ENCODE results near the gene NTM. TPM values are rescaled to one million over a fixed set of nuclear protein-coding genes. Genes with fewer than 3 reads are reported as not detected.

The NTM gene
- total RNA-seq, 1 donor from 2014 or later = not detected

DNA sequence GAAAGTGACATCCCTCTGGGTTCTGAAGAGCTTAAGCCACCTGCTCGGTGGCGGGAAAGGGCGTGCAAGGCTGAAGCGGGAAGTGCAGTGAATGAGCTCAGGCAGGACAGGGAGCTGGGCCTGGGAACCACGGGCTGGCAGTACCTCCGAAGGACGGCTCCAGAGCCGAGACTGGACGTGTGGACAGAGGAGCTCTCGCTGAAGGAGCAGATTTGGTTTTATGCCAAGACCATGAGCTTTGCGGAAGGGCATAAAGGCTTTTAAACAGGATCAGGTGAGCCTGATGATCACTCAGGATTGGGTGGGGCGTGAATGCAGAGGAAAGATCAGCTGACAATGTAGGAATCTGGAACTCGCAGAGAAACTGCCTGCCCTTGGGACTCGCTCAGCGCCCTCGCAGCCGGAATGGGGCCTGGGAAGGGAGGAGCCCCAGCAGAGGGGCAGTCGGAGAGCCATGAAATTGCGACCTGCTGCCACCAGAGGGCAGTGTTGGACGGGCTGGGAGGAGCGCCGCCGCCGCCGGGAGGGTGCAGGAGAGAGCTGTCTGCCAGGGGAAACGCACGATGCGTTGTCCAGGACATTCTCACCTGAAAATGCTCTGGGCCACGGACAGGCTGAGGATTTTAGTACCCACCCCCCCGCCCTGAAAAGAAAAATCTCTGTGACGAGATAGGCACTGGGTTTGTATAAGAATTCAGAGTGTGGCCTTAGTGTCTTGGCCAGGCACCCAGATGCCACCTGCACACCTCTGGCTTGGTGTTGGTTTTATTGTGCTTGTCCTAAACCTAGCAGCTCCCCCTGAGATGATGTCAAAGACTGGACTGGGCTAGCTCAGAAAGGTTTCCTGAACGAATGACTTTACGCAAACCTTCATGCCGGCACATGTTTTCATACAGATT is 324.4 kb downstream of the NTM start:
- DNase-seq (ENCODE audit: low spot score) (peak; percentile 86), ATAC-seq (peak; percentile 99)

DNA sequence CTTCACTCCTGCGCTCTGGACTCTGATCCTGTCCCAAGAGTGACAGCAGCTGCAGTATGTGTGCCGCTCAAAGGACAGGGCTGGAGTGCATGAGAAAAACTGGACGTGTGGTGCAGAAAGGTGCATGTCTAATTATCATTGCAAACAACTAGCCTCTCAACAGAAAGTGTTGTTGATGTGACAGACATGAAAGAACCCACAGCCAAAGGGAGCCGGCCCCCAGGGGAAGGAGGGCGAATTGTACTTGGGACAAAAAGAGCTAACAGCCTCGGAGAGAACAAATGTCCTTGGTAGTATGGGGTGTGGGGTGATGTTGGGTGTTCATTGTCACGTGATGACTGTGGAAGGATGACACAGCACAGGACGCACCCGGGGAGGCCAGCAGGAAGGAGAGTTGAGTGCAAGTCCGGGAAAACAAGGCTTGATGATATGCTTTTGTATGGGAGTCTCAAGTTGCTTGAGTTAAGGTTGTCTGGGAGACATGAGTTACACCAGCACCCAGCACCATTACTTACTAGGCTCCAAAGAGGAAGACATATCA is 325.5 kb downstream of the NTM start:
- ATAC-seq = peak; percentile 48
- DNase-seq (ENCODE audit: low spot score) = no peak

DNA sequence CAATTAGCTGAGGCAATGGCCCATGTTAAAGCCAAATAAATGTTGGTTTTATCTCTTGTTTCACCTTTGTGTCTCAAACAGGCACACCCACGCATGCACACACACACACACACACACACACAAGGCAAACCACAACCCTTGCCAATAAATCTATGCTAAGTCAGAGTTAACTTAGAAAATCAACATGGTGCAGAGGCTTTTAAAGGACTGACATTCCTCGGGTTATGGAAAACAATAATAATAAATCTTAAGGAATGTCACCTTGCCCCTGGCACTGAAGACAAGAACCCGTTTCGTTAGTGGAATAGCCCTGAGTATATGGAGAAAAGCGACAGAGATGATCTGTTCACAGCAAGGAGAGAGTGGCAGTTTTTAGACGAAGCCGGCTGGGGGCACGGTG is 326.3 kb downstream of the NTM start:
- ATAC-seq (no peak), DNase-seq (ENCODE audit: low spot score) (no peak)

DNA sequence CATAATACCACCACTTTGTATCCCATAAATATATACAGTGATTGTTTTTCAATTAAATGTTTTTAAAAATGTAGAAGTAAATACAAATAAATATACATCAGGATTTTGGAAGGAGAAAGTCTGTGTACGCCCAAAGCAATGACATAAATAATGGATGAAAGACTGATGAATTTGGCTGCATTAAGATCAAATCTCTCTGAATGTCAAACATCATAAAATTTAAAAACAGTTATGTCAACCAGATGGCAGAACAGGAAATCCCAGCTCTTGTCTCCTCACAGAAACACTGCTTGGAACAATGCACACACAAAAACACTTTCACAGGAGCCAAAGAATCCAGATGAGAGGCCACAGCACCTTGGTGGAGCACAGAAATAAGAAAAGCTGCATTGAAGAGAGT is 332.9 kb downstream of the NTM start:
- DNase-seq (ENCODE audit: low spot score) (no peak), ATAC-seq (no peak)

DNA sequence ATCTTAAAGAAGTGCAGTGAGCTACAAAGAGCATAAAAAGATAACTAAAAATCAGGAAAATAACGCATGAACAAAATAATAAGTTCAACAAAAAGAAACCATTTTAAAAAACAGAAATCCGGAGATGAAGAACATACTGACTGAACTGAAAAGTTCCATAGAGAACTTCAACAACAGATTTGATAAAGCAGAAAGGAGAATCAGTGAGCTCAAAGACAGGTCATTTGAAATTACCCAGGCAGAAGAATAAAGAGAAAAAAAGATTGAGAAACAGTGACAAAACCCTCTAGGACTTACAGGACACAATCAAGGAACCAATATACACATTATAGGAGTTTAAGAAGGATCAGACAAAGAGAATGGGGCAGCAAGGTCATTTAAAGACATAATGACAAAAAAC is 334.3 kb downstream of the NTM start:
- no peak for DNase-seq (ENCODE audit: low spot score)
- ATAC-seq = no peak

DNA sequence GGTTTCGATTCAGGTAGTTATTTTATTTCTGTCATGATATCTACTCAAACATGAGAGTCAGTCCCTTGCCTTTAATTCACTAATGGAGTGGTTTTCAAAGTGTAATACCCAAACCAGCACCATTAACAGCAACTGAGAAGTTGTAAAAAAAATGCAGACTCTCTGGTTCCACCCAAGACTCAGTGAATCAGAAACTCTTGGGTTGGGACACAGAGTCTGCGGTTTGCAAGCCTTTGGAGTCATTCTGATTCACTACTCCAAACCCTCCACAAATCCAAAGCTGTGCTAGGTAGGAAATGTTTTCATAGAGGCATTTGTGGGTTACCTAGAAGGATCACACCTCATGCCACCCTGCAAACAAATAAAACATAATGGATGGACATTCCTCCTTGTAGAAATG is 340.1 kb downstream of the NTM start:
- ATAC-seq (no peak), DNase-seq (ENCODE audit: low spot score) (no peak)

DNA sequence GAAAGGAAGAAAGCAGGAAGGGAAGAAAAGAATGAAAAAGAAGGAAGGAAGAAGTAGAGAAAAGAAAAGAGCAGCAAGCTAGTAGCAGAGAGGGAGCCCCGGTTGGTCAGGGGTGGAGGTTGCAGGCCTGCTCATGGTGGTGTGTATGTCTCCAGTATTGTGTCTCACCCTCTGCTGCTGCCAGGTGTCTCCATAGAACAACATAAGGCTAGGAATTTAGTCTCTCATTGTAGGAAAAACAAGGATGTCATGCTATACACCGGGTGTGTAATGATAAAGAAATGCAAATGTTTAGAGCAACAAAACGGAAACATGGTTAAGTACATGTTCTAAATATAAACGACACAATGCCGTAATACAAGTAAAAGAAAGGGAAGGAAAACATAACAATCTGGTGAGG is 342.5 kb downstream of the NTM start:
- ATAC-seq = no peak
- no peak for DNase-seq (ENCODE audit: low spot score)

DNA sequence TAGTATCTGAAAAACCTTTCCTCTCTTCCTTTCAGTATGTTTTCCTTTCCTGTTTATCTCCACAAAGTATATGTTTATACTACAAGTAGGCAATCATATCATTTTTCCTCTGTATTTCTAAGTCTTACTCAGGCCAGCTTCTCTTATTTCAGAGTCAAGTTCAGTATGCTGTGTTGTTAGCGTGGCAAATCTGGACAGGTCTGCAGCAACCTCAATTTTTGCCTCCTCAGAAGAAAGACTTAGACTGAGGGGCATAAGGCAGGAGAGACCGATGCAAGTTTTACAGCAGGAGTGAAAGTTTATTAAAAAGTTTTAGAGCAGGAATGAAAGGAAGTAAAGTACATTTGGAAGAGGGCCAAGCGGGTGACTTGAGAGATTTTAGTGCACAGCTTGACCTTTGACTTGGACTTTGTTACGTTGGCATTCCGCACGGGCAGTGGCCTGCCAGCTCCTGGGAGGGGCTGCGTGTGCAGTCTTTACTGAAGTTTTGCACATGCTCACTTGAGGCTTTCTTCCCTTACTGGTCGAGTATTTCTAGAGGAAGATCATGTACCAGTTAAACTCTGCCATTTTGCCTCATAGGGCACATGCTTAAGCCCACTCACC is 343.2 kb downstream of the NTM start:
- ATAC-seq = peak; percentile 99
- peak; percentile 81 for DNase-seq (ENCODE audit: low spot score)

DNA sequence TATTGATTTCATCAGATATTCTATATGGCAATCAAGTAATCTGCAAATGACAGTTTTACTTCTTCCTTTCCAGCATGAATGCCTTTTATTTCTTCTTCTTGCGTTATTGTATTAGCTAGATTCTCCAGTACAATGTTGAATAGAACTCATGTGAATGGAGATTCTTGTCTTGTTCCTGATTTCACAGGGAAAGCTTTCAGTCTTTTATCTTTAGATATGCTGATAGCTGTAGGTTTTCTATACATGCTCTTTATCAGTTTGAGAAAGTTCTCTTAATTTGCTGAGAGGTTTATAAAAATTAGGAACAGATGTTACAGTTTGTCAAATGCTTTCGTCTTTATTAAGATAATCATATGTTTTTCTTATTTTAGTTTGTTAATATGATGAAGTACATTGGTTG is 347.2 kb downstream of the NTM start:
- no peak for ATAC-seq
- DNase-seq (ENCODE audit: low spot score) = no peak

DNA sequence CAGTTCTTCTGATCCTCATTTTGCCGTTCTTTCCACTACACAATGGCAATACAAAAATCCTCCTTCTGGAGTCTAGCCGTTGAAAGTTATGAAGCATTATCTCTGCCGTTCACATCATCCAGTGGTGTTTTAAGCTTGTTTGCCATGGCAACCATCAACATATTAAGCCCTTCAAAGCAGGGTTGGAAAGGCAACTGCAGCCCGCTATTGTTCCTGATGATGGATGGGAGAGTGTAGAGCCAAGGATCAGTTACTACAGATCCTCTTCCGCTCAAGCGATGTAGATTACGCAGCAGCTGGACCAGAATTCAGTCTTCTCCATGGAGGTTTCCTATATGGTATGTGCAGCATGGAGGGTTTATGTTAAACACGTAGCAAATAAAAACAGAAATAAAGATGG is 352.7 kb downstream of the NTM start:
- DNase-seq (ENCODE audit: low spot score) (no peak), ATAC-seq (no peak)

DNA sequence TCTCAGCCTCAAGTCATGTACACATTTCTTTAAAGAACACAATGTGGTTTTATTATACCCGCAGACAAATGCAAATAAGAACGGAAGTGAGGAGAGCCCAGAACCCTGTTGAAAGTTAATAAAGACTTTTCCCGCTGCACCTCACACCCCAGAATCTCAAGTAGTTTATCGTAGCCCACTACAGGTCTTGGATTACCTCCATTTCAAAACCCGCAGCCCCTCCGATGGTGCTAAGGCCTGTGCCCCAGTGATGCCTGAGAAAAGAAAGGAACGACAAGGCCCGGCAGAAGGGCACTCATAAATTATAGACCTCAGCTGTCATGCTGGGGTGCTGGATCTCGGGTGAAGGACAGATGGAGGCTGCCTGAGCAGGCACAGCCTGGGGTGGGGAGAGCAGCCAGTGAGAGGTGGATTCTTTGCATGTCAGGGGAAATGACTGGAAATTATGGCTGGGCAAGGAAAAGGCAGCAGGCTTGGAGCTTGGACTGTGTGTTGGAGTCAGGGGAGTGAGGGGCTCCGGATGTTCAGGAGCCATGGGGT is 354.1 kb downstream of the NTM start:
- DNase-seq (ENCODE audit: low spot score) = no peak

DNA sequence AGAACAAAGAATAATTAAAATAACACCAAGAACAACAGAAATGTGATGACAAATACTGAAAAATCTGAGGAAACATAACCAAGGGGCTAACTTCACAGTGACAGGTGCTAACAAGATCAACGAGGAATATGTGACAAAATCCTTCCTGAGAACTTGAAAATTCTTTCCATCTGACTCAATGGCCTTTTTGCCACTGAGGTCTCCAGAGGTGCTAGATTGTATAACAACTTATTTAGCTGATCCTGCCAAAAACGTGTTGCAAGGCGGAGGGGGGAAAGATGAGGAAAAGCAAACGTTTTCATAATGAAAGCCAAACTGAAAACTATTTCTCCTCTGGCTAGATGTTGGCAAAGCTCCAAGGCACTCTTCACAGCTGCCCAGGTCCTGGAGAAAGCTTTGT is 364.5 kb downstream of the NTM start:
- DNase-seq (ENCODE audit: low spot score) (no peak), ATAC-seq (no peak)

More for the DNA sequence above, 354.1 kb downstream of the NTM start:
- no peak for ATAC-seq

DNA sequence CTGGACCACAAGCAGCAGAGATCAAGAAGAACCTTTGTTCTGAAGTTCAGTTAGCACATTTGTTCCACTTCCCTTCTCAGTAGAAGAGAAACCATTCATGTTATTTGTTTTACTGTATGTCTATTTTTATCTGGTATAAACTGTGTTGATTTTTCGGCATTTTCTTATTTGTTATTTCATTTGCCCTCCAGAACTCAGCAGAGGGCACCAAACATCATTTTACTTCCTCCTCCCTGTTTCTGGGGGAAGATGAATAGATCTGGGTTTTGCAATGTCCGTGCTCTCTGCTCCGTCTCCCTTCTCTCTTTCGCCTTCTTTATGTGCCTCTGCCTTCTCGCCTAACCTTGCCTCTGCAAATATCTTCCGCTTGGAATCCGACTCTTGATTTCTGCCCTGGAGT is 366.9 kb downstream of the NTM start:
- no peak for ATAC-seq
- DNase-seq (ENCODE audit: low spot score) = no peak

DNA sequence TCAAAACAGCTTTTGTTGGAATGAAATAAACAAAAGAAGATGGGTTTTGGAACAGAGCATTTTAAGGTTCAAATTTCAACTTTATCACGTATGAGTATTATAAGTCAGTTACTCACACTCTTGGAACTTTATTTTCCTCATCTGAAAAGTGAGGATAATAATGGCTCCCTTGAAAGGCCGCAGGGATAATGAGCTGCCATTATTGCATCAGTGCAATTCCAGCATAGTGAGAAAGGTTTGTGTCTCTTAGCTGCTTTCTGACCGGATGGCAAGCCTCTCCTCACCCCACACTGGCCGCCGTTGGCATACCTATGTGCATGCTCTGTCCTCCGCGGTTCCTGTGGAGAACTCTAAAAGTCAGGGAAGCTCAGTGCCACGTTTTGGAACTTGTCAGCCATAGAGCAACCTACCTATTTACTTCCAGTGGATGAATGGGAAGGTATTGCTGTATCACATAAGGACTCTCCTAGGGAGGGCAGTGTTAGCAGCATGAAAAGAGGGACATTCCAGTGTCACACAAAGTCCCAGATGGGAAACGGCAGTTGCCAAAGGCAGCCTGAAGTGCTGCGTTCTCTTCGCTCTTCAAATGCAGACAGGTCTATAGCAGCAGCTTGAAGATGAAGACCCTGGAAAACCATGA is 368.9 kb downstream of the NTM start:
- ATAC-seq (no peak), DNase-seq (ENCODE audit: low spot score) (no peak)

DNA sequence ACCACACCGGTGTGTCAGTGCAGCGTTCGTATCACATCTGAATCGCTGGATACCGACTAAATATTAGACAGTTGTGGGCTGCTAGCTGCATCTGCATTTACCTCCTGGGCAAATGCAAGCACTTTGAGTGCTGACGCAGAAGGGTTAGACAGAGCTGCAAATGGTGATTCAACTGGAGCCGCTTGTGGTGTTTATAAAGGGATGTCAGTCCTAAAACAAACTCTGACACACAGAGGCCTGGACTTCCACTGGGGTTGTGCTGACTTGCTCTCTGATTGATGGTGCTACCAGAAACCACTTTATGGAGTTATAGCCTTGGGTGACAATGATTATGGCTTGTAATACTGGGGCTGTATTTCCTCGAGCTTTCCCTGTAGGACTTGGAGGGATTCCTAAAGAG is 374.4 kb downstream of the NTM start:
- no peak for DNase-seq (ENCODE audit: low spot score)
- ATAC-seq = no peak

DNA sequence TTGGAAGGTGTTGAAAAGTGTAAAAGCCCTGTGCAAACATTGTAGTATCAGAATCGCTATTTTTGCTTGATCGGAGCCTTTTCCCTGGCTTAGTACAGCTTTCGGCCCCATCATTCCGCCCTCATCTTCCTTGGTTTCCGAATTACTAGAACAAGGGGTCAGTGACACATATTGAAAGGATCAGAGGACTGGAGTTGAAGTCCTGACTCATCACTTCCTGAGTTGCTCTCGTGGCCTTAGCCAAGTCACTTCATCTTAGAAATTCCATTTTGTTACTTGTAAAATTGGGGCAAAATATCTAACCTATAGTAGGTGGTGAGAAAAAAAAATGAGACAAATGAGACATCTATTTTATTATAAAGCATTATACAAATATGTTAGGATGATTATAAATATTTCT is 375.0 kb downstream of the NTM start:
- no peak for DNase-seq (ENCODE audit: low spot score)
- no peak for ATAC-seq

DNA sequence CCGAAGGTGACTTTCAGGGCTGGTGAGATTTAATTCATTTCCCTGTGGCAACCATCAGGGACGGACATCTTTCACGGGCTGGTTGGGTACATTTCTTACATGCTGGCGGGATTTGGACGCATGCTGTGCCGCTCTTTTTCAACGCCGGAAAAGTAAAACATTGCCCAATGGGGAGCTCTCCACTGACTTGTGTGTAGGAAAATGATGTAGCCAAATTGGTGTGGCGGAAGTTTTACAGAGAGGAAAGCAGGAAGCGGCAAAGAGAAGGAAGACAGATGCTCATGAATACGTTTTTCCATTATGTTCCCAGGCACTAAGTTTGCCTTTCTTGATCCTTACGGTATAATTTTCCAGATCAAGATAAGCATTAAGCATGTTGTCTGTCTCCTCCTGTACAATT is 375.8 kb downstream of the NTM start:
- no peak for ATAC-seq
- DNase-seq (ENCODE audit: low spot score) = no peak

DNA sequence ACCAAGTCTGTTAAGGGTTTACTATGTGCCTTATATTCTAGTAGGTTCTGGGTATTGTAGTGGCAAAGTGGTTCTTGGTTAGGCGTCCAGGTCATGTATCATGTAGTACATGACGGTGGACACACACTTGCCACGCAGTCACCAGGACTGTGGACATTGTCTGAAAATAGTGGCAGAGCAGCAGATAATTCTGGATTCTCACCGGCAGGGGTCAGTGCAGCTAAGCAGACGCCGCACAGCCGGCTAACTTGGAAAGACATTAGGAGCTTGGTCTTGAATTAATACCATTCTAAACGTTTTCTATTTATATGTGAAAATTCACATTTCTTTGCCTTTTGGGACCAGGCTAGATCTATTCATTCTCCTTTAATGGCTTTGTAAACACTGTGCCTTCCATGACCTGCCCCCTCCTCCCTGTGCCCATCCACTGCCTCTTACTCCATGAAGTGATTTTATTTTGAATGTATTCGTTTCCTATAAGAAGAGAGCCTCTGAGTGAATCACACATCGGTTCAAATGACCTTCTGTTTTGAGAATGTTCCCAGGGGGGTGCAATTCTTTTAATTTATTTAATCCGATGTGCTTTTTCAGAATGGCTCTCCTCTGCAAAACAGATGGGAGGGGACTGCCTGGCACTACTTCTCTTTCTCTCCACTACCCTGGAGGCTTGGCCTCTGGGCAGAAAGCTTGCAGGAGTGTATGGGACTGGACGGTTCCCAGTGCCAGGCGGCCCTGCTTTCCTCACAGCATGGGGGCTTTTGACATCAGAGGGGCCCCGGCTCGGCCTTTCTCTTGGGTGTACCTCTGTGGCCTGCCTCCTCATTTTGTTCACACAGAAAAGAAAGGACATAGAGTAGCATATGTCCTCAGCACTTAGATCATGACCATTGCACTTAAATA is 378.0 kb downstream of the NTM start:
- DNase-seq (ENCODE audit: low spot score) (peak; percentile 58), ATAC-seq (peak; percentile 98)

DNA sequence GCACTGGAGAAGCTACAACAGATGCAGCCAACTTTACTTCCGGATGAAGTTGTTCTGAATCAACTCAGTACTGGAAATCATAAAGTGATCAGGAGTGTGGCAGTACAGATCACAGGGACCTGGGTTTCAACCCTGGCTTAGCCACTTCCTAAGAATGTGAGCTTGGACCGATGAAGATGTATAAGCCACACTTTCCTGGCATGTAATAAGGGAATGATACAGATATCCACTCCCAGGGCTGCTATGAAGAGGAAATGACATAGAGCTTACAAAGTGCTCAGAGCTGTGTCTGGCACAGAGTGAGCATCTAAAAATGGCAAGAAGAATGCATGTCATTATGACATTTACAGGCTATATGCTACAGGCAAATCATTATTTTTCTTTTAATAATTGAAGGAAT is 378.7 kb downstream of the NTM start:
- ATAC-seq = no peak
- DNase-seq (ENCODE audit: low spot score) = no peak

DNA sequence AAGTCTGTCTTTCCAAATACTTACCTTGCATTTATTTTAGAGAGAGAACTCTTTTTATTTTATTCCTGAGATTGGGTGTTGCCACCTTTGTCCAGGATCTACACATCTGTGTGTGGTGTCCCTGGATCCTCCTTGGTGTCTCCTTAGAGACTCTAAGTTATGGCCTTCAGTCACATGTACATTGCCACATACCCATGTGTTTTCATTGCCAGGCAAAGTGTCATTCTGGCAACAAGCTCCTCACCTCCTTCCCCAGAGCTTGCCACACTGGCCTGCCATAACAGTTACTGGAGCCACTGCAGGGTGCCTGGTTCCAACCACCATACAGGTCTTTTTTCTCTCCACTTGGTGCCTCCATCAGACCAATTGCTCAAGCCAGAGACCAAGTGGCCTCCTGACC is 379.7 kb downstream of the NTM start:
- ATAC-seq (no peak), DNase-seq (ENCODE audit: low spot score) (no peak)

DNA sequence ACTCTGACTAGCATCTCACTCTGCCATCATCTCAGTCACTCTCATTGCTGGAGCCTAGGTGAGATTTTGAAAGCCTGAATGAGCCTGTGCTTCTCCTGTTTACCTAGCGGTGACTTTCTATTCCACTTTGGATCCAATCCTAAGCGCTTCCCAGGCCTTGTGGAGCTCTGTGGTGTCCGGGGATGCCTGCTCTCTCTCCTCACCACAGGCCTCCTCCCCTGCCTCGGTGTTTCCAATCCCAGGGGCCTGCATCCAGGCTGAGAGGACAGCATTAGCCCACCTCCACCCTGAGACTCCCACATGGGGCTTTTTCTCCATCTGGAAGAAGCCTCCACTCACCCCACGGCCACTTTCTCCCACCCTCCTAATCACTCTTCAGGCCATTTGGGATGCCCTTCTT is 380.3 kb downstream of the NTM start:
- no peak for ATAC-seq

More for the DNA sequence above, 380.3 kb downstream of the NTM start:
- no peak for DNase-seq (ENCODE audit: low spot score)
